ENCODE data around the gene DGCR8.

DNA sequence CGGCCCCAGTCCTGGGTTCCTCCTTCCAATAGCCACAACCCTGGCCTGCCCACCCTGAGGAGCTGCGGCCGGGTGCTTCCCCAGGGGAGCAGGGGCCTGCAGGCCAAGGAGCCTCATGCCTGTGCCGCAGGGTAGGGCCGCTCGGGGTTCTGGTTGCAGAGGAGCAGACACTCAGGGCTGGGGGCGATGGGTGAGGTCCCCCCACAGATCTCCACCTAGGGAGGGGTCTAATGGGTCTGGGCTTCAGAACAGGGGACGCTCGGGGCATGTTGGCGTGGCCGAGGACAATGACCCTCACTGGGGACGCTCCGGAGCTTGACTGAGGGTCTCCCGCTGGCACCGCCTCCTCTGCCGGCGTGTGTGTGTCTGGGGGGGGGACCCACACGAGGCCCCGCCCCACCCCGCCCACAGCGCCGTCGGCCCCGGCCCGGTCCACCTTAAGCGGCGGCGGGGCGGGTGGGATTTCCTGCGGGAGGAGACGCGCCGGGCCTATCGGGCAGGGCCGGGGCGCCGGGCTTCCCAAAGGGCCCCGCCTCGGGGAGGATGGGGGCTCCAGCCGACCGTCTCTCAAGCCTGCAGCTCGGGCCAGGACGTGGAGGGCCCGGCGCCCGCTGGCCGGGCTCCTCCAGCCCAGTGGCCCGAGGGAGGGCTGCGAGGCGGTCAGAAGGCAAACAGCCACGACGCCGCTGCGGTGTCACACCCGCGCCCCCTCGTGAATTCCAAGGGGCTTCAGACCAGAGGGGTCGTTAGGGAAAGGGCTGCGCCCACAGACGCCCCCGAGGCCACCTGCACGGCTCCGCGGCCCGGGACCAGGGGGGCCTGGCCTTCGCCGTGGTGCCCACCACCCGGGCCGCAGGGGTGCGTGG, 50.9 kb downstream of the DGCR8 start:
- peak in 1 of 4 donors; percentile 21 for TF ChIP-seq POLR2A (IDR thresholded peaks at IDR 0.05)
- TF ChIP-seq, protein P1, sequence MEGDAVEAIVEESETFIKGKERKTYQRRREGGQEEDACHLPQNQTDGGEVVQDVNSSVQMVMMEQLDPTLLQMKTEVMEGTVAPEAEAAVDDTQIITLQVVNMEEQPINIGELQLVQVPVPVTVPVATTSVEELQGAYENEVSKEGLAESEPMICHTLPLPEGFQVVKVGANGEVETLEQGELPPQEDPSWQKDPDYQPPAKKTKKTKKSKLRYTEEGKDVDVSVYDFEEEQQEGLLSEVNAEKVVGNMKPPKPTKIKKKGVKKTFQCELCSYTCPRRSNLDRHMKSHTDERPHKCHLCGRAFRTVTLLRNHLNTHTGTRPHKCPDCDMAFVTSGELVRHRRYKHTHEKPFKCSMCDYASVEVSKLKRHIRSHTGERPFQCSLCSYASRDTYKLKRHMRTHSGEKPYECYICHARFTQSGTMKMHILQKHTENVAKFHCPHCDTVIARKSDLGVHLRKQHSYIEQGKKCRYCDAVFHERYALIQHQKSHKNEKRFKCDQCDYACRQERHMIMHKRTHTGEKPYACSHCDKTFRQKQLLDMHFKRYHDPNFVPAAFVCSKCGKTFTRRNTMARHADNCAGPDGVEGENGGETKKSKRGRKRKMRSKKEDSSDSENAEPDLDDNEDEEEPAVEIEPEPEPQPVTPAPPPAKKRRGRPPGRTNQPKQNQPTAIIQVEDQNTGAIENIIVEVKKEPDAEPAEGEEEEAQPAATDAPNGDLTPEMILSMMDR (IDR thresholded peaks at IDR 0.05), result no peak

All from esophagus squamous epithelium (tissue), 4 donors.